Memory B cell (primary cell): ENCODE data around the gene POLL.

Experiments used
- ATAC-seq: fragments of 150-1000 bp; cut with Tn5 transposase; 2 replicates; pipeline ENCODE4 v1.10.0; 2021; ENCODE audit warnings: low read depth, mild to moderate bottlenecking, moderate library complexity
- DNase-seq, 2 donors: peaks; one replicate each; pipeline ENCODE4 v3.0.0; 2022; ENCODE audit warnings: low spot score in 2 of 2
- H3K27ac Mint-ChIP-seq: one replicate; pipeline ENCODE4 v1.8.0; 2022; ENCODE audit warnings: mild to moderate bottlenecking, moderate library complexity, mixed read lengths
- H3K27me3 Mint-ChIP-seq: one replicate; pipeline ENCODE4 v1.8.0; 2022; ENCODE audit warnings: mixed read lengths
- H3K36me3 Mint-ChIP-seq: one replicate; pipeline ENCODE4 v1.8.0; 2022; ENCODE audit warnings: mild to moderate bottlenecking, mixed read lengths
- H3K4me1 Mint-ChIP-seq: one replicate; pipeline ENCODE4 v1.8.0; 2022; ENCODE audit warnings: mixed read lengths
- H3K4me3 Mint-ChIP-seq: one replicate; pipeline ENCODE4 v1.8.0; 2022; ENCODE audit warnings: mild to moderate bottlenecking, moderate library complexity, mixed read lengths
- H3K9me3 Mint-ChIP-seq: one replicate; pipeline ENCODE4 v1.8.0; 2022; ENCODE audit warnings: mixed read lengths

The POLL gene

GRCh38 chr10:101565370-101565900 is 22.6 kb downstream of the POLL start:
- no peak for DNase-seq

GRCh38 chr10:101564490-101564991 is 23.5 kb downstream of the POLL start:
- Mint-ChIP-seq H3K27me3 (peaks cover 39% of the 10 kb centered on the region), H3K4me3 (no peak overlapping the region), H3K4me1 (peaks cover 12% of the 10 kb centered on the region), H3K36me3 (no peaks in the 10 kb centered on the region), H3K27ac (no peak overlapping the region), H3K9me3 (no peaks in the 10 kb centered on the region)
- DNase-seq (peak in 1 of 2 donors; percentile 8), ATAC-seq (no peak)

More at GRCh38 chr10:101565370-101565900, 22.6 kb downstream of the POLL start:
- Mint-ChIP-seq H3K36me3 (no peaks in the 10 kb centered on the region), H3K4me3 (no peak overlapping the region), H3K27ac (no peak overlapping the region), H3K27me3 (peaks cover 41% of the 10 kb centered on the region), H3K4me1 (peaks cover 15% of the 10 kb centered on the region), H3K9me3 (no peaks in the 10 kb centered on the region)
- ATAC-seq, result no peak

- no peak for DNase-seq
- peaks cover 32% of the 10 kb centered on the region for H3K27me3 Mint-ChIP-seq
- H3K4me3 Mint-ChIP-seq, result no peak overlapping the region
- no peaks in the 10 kb centered on the region for H3K9me3 Mint-ChIP-seq
- ATAC-seq, result no peak
- H3K4me1 Mint-ChIP-seq, result peaks cover 10% of the 10 kb centered on the region
- H3K36me3 Mint-ChIP-seq, result no peaks in the 10 kb centered on the region
- H3K27ac Mint-ChIP-seq, result no peak overlapping the region
Measured at GRCh38 chr10:101563497-101564040, 24.5 kb downstream of the POLL start.

- Mint-ChIP-seq H3K4me3 (no peak overlapping the region), H3K27ac (no peak overlapping the region), H3K9me3 (no peaks in the 10 kb centered on the region), H3K4me1 (peaks cover 10% of the 10 kb centered on the region), H3K36me3 (no peaks in the 10 kb centered on the region), H3K27me3 (peaks cover 27% of the 10 kb centered on the region)
- DNase-seq (no peak), ATAC-seq (no peak)
Measured at GRCh38 chr10:101563007-101563406, 25.1 kb downstream of the POLL start.

GRCh38 chr10:101562231-101562630 is 25.8 kb downstream of the POLL start:
- Mint-ChIP-seq H3K4me1 (peaks cover 7% of the 10 kb centered on the region), H3K27ac (no peak overlapping the region), H3K36me3 (no peaks in the 10 kb centered on the region), H3K9me3 (no peaks in the 10 kb centered on the region), H3K27me3 (peaks cover 21% of the 10 kb centered on the region), H3K4me3 (no peak overlapping the region)
- no peak for ATAC-seq
- no peak for DNase-seq

GRCh38 chr10:101561068-101561915 is 26.8 kb downstream of the POLL start:
- Mint-ChIP-seq H3K27ac (no peak overlapping the region), H3K27me3 (peaks cover 14% of the 10 kb centered on the region), H3K4me1 (peaks cover 2% of the 10 kb centered on the region), H3K36me3 (no peaks in the 10 kb centered on the region), H3K9me3 (no peaks in the 10 kb centered on the region), H3K4me3 (no peak overlapping the region)
- DNase-seq, result no peak
- ATAC-seq, result no peak

- no peak overlapping the region for H3K4me3 Mint-ChIP-seq
- no peaks in the 10 kb centered on the region for H3K9me3 Mint-ChIP-seq
- peaks cover 10% of the 10 kb centered on the region for H3K27me3 Mint-ChIP-seq
- DNase-seq (no peak), ATAC-seq (no peak)
- H3K4me1 Mint-ChIP-seq, result no peaks in the 10 kb centered on the region
- no peak overlapping the region for H3K27ac Mint-ChIP-seq
- no peaks in the 10 kb centered on the region for H3K36me3 Mint-ChIP-seq
Measured at GRCh38 chr10:101560298-101561067, 27.6 kb downstream of the POLL start.

- no peak for ATAC-seq
- DNase-seq, result no peak
- Mint-ChIP-seq H3K36me3 (no peaks in the 10 kb centered on the region), H3K4me1 (no peaks in the 10 kb centered on the region), H3K4me3 (no peak overlapping the region), H3K9me3 (no peaks in the 10 kb centered on the region), H3K27ac (no peak overlapping the region), H3K27me3 (peaks cover 8% of the 10 kb centered on the region)
Measured at GRCh38 chr10:101559596-101560297, 28.3 kb downstream of the POLL start.

- Mint-ChIP-seq H3K27ac (no peak overlapping the region), H3K9me3 (no peaks in the 10 kb centered on the region), H3K36me3 (peaks cover 6% of the 10 kb centered on the region), H3K27me3 (peaks cover 6% of the 10 kb centered on the region), H3K4me3 (no peak overlapping the region), H3K4me1 (no peaks in the 10 kb centered on the region)
- DNase-seq (no peak), ATAC-seq (no peak)
Measured at GRCh38 chr10:101558671-101559595, 29.1 kb downstream of the POLL start.

GRCh38 chr10:101558204-101558603 is 29.9 kb downstream of the POLL start:
- H3K27me3 Mint-ChIP-seq, result peaks cover 4% of the 10 kb centered on the region
- no peak for DNase-seq
- H3K4me3 Mint-ChIP-seq, result no peak overlapping the region
- no peak for ATAC-seq
- H3K27ac Mint-ChIP-seq, result no peak overlapping the region
- no peaks in the 10 kb centered on the region for H3K4me1 Mint-ChIP-seq
- peaks cover 11% of the 10 kb centered on the region for H3K36me3 Mint-ChIP-seq
- no peaks in the 10 kb centered on the region for H3K9me3 Mint-ChIP-seq

- H3K4me1 Mint-ChIP-seq, result no peaks in the 10 kb centered on the region
- ATAC-seq, result no peak
- no peak overlapping the region for H3K4me3 Mint-ChIP-seq
- peaks cover 4% of the 10 kb centered on the region for H3K27me3 Mint-ChIP-seq
- no peak for DNase-seq
- no peaks in the 10 kb centered on the region for H3K9me3 Mint-ChIP-seq
- H3K36me3 Mint-ChIP-seq, result peaks cover 17% of the 10 kb centered on the region
- H3K27ac Mint-ChIP-seq, result no peak overlapping the region
Measured at GRCh38 chr10:101557541-101557940, 30.5 kb downstream of the POLL start.

- H3K27me3 Mint-ChIP-seq, result no peaks in the 10 kb centered on the region
- no peaks in the 10 kb centered on the region for H3K9me3 Mint-ChIP-seq
- H3K27ac Mint-ChIP-seq, result no peak overlapping the region
- peaks cover 33% of the 10 kb centered on the region for H3K36me3 Mint-ChIP-seq
- ATAC-seq (no peak), DNase-seq (no peak)
- H3K4me1 Mint-ChIP-seq, result no peaks in the 10 kb centered on the region
- no peak overlapping the region for H3K4me3 Mint-ChIP-seq
Measured at GRCh38 chr10:101552442-101552841, 35.6 kb downstream of the POLL start.

GRCh38 chr10:101550965-101551364 is 37.1 kb downstream of the POLL start:
- Mint-ChIP-seq H3K9me3 (no peaks in the 10 kb centered on the region), H3K36me3 (peaks cover 35% of the 10 kb centered on the region), H3K27me3 (no peaks in the 10 kb centered on the region), H3K4me1 (no peaks in the 10 kb centered on the region), H3K4me3 (no peak overlapping the region), H3K27ac (peak overlapping the region; percentile 32)
- no peak for DNase-seq
- no peak for ATAC-seq
